SK-N-SH treated with all-trans-retinoic acid at 6 μM for 48 hours (cell line): Measurements from ENCODE around the gene NEUROD1.

Source experiments
- GLIS3 ChIP-seq: fragments of 250-450 bp; sonication (Bioruptor Pico); IDR thresholded peaks from 2 replicates; pipeline ENCODE4 v1.5.0; 2020; ENCODE audit warnings: mild to moderate bottlenecking, moderate library complexity
- ZNF565 ChIP-seq: fragments of 450-650 bp; formaldehyde crosslinking; conservative IDR thresholded peaks from 2 replicates; pipeline ENCODE4 v1.5.0; 2020; ENCODE audit warnings: low read depth, mild to moderate bottlenecking, moderate library complexity

DNA sequence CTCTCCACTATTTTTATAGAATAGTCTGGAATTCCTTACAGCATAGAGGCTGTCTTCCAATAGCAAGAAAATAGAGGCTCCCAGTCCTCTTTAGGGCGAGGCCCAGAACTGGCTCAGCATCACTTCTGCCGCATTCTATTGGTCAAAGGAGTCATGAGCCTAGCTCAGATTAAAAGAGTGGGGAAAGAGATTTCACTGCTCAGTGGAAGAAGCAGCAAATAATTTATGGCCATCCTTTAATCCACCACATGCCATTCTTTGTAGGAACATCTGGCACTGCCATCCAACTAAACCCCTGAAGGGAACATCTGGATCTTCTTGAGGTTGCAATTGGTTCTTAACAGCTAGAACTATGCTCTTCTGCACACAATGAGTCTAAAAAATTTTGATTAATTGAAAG, 43.4 kb upstream of the NEUROD1 start:
- TF ChIP-seq GLIS3 (CRISPR knock-in tag) (no peak), ZNF565 (no peak)
